SK-N-SH treated with all-trans-retinoic acid at 6 μM for 48 hours (cell line): ENCODE data around the gene EDA.

Experiments
- ATAC-seq: fragments of 200-7000 bp; cut with Tn5 transposase; 3 replicates; pipeline ENCODE4 v1.9.1; 2020; ENCODE audit warnings: mild to moderate bottlenecking, moderate library complexity
- ARNTL ChIP-seq: fragments of 450-650 bp; formaldehyde crosslinking; IDR thresholded peaks from 2 replicates; pipeline ENCODE4 v1.5.0; 2020; ENCODE audit warnings: low read depth, mild to moderate bottlenecking, moderate library complexity, borderline replicate concordance
- BACH2 ChIP-seq: fragments of 250-450 bp; sonication (Bioruptor Pico); IDR thresholded peaks from 2 replicates; pipeline ENCODE4 v1.9.0; 2021; ENCODE audit warnings: mild to moderate bottlenecking, borderline replicate concordance
- CREB5 ChIP-seq: fragments of 250-450 bp; sonication (Bioruptor Pico); IDR thresholded peaks from 2 replicates; pipeline ENCODE4 v1.5.1; 2020; ENCODE audit warnings: low read depth, mild to moderate bottlenecking, moderate library complexity
- CSDC2 ChIP-seq: fragments of 250-450 bp; sonication (Bioruptor Pico); IDR thresholded peaks from 2 replicates; pipeline ENCODE4 v1.5.0; 2020; ENCODE audit warnings: mild to moderate bottlenecking, moderate library complexity
- ESRRG ChIP-seq: fragments of 250-450 bp; sonication (Bioruptor Pico); IDR thresholded peaks from 2 replicates; pipeline ENCODE4 v1.6.1; 2021; ENCODE audit warnings: mild to moderate bottlenecking
- GLIS3 ChIP-seq: fragments of 250-450 bp; sonication (Bioruptor Pico); IDR thresholded peaks from 2 replicates; pipeline ENCODE4 v1.5.0; 2020; ENCODE audit warnings: mild to moderate bottlenecking, moderate library complexity
- ISL1 ChIP-seq: fragments of 250-450 bp; sonication (Bioruptor Pico); IDR thresholded peaks from 2 replicates; pipeline ENCODE4 v2.1.2; 2022; ENCODE audit warnings: mild to moderate bottlenecking, moderate library complexity
- OSR1 ChIP-seq: fragments of 250-450 bp; sonication (Bioruptor Pico); IDR thresholded peaks from 2 replicates; pipeline ENCODE4 v1.8.0; 2022; ENCODE audit warnings: moderate library complexity, mild to moderate bottlenecking, inconsistent platforms
- PATZ1 ChIP-seq: fragments of 250-450 bp; sonication (Bioruptor Pico); IDR thresholded peaks from 2 replicates; pipeline ENCODE4 v1.8.0; 2020; ENCODE audit warnings: mild to moderate bottlenecking, moderate library complexity, borderline replicate concordance
- POU6F1 ChIP-seq: fragments of 250-450 bp; sonication (Bioruptor Pico); IDR thresholded peaks from 2 replicates; pipeline ENCODE4 v1.8.0; 2021; ENCODE audit warnings: low read depth, mild to moderate bottlenecking, moderate library complexity, borderline replicate concordance
- PPARA ChIP-seq: fragments of 250-450 bp; sonication (Bioruptor Pico); IDR thresholded peaks from 2 replicates; pipeline ENCODE4 v1.5.0; 2020; ENCODE audit warnings: mild to moderate bottlenecking, borderline replicate concordance
- RARB ChIP-seq: fragments of 250-450 bp; sonication (Bioruptor Pico); IDR thresholded peaks from 2 replicates; pipeline ENCODE4 v1.8.0; 2021; ENCODE audit warnings: mild to moderate bottlenecking, moderate library complexity
- SNAI2 ChIP-seq: fragments of 250-450 bp; sonication (Bioruptor Pico); IDR thresholded peaks from 2 replicates; pipeline ENCODE4 v1.5.0; 2020; ENCODE audit warnings: mild to moderate bottlenecking, moderate library complexity
- TCF4 ChIP-seq: fragments of 250-450 bp; sonication (Bioruptor Pico); IDR thresholded peaks from 2 replicates; pipeline ENCODE4 v1.8.0; 2021; ENCODE audit warnings: mild to moderate bottlenecking, moderate library complexity, borderline replicate concordance
- TOX ChIP-seq: fragments of 250-450 bp; sonication (Bioruptor Pico); IDR thresholded peaks from 2 replicates; pipeline ENCODE4 v1.8.0; 2021; ENCODE audit warnings: mild to moderate bottlenecking, moderate library complexity, borderline replicate concordance
- TSHZ2 ChIP-seq: fragments of 250-450 bp; sonication (Bioruptor Pico); IDR thresholded peaks from 2 replicates; pipeline ENCODE4 v1.5.0; 2020; ENCODE audit warnings: mild to moderate bottlenecking, moderate library complexity
- ZC3H10 ChIP-seq: fragments of 250-450 bp; sonication (Bioruptor Pico); IDR thresholded peaks from 2 replicates; pipeline ENCODE4 v1.5.1; 2021; ENCODE audit warnings: mild to moderate bottlenecking, moderate library complexity
- ZFP3 ChIP-seq: fragments of 250-450 bp; sonication (Bioruptor Pico); IDR thresholded peaks from 2 replicates; pipeline ENCODE4 v1.5.0; 2020; ENCODE audit warnings: mild to moderate bottlenecking, moderate library complexity
- ZFP30 ChIP-seq: fragments of 450-650 bp; formaldehyde crosslinking; IDR thresholded peaks from 2 replicates; pipeline ENCODE4 v1.5.0; 2022; ENCODE audit warnings: mild to moderate bottlenecking, moderate library complexity
- ZNF565 ChIP-seq: fragments of 450-650 bp; formaldehyde crosslinking; conservative IDR thresholded peaks from 2 replicates; pipeline ENCODE4 v1.5.0; 2020; ENCODE audit warnings: low read depth, mild to moderate bottlenecking, moderate library complexity
- ZNF70 ChIP-seq: fragments of 450-650 bp; formaldehyde crosslinking; IDR thresholded peaks from 2 replicates; pipeline ENCODE4 v1.5.0; 2020; ENCODE audit warnings: mild to moderate bottlenecking, moderate library complexity
- ZNF8 ChIP-seq: fragments of 450-650 bp; formaldehyde crosslinking; IDR thresholded peaks from 2 replicates; pipeline ENCODE4 v1.5.0; 2020; ENCODE audit warnings: mild to moderate bottlenecking, moderate library complexity

The EDA gene

GRCh38 chrX:70049406-70049805 lies 433.5 kb downstream of the EDA start:
- no peak for ATAC-seq
- TF ChIP-seq OSR1 (CRISPR knock-in tag) (no peak), ZFP30 (CRISPR knock-in tag) (no peak), TCF4 (CRISPR knock-in tag) (no peak), ZC3H10 (no peak), CREB5 (CRISPR knock-in tag) (no peak), ESRRG (CRISPR knock-in tag) (no peak), ZNF8 (CRISPR knock-in tag) (no peak), ISL1 (CRISPR knock-in tag) (no peak), TOX (no peak), TSHZ2 (CRISPR knock-in tag) (no peak), GLIS3 (CRISPR knock-in tag) (no peak), POU6F1 (no peak), ZNF565 (CRISPR knock-in tag) (no peak), PPARA (CRISPR knock-in tag) (no peak), PATZ1 (CRISPR knock-in tag) (no peak), BACH2 (CRISPR knock-in tag) (no peak), SNAI2 (CRISPR knock-in tag) (no peak), ARNTL (no peak), ZNF70 (CRISPR knock-in tag) (no peak)
- TF ChIP-seq, all 23 proteins: peak for 0

GRCh38 chrX:70049925-70050324 lies 434.0 kb downstream of the EDA start, which contains the start of gene AWAT2:
AWAT2 (minus strand) TSS chrX:70049938; CDS start chrX:70049932, 6 bp downstream.
- ATAC-seq, result no peak
- TF ChIP-seq ZFP30 (CRISPR knock-in tag) (no peak), GLIS3 (CRISPR knock-in tag) (no peak), RARB (CRISPR knock-in tag) (no peak), CSDC2 (CRISPR knock-in tag) (no peak), ARNTL (no peak), SNAI2 (CRISPR knock-in tag) (no peak), POU6F1 (no peak), ZC3H10 (no peak), ZFP3 (CRISPR knock-in tag) (no peak), BACH2 (CRISPR knock-in tag) (no peak), ZNF565 (CRISPR knock-in tag) (no peak), TSHZ2 (CRISPR knock-in tag) (no peak), OSR1 (CRISPR knock-in tag) (no peak), ZNF70 (CRISPR knock-in tag) (no peak), CREB5 (CRISPR knock-in tag) (no peak), PATZ1 (CRISPR knock-in tag) (no peak), ESRRG (CRISPR knock-in tag) (no peak), PPARA (CRISPR knock-in tag) (no peak), ZNF8 (CRISPR knock-in tag) (no peak)
- TF ChIP-seq, all 23 proteins: peak for 0
